GM23338 (cell line): ENCODE measurements around the gene KIF6. TPM values are rescaled to one million over a fixed set of nuclear protein-coding genes. Genes with fewer than 3 reads are reported as not detected.

Experiments
- ATAC-seq: fragments of 200-7000 bp; cut with Tn5 transposase; 3 replicates; pipeline ENCODE4 v1.9.1; 2020
- DNase-seq: peaks from one replicate; pipeline ENCODE4 v3.0.0-alpha.2; 2015; ENCODE audit warnings: low spot score
- H2AFZ ChIP-seq: fragments of 200-600 bp; sonication (generic); 2 replicates; pipeline ENCODE4 v1.8.0; 2016; ENCODE audit warnings: antibody characterized with exemption, mild to moderate bottlenecking, moderate library complexity
- H3F3A ChIP-seq: fragments of 200-600 bp; sonication (generic); replicated peaks from 2 replicates; pipeline ENCODE4 v1.8.0; 2017; ENCODE audit warnings: antibody characterized with exemption, mixed run types, low read depth
- H3K27ac ChIP-seq: fragments of 200-600 bp; sonication (generic); 2 replicates; pipeline ENCODE4 v1.6.1; 2016; ENCODE audit warnings: low read depth
- H3K27me3 ChIP-seq: fragments of 200-600 bp; sonication (generic); 2 replicates; pipeline ENCODE4 v1.8.0; 2016; ENCODE audit warnings: mild to moderate bottlenecking, mixed run types, moderate library complexity; ENCODE audit not compliant: insufficient read depth
- H3K36me3 ChIP-seq: fragments of 200-600 bp; sonication (generic); 2 replicates; pipeline ENCODE4 v1.8.0; 2016; ENCODE audit warnings: mild to moderate bottlenecking; ENCODE audit not compliant: insufficient read depth
- H3K4me1 ChIP-seq: fragments of 200-600 bp; sonication (generic); 2 replicates; pipeline ENCODE4 v1.8.0; 2016; ENCODE audit warnings: mild to moderate bottlenecking, moderate library complexity; ENCODE audit not compliant: insufficient read depth
- H3K4me2 ChIP-seq: fragments of 200-600 bp; sonication (generic); 2 replicates; pipeline ENCODE4 v1.7.1; 2017; ENCODE audit warnings: mixed run types
- H3K4me3 ChIP-seq: fragments of 200-600 bp; sonication (generic); 2 replicates; pipeline ENCODE4 v1.6.1; 2016; ENCODE audit warnings: mixed run types
- H3K79me2 ChIP-seq: fragments of 200-600 bp; sonication (generic); replicated peaks from 2 replicates; pipeline ENCODE4 v1.8.0; 2017; ENCODE audit warnings: mild to moderate bottlenecking; ENCODE audit not compliant: insufficient read depth
- H3K9me2 ChIP-seq: fragments of 200-600 bp; sonication (generic); 2 replicates; pipeline ENCODE4 v1.8.0; 2017; ENCODE audit not compliant: insufficient read depth
- H4K20me1 ChIP-seq: fragments of 200-600 bp; sonication (generic); replicated peaks from 2 replicates; pipeline ENCODE4 v1.8.0; 2017; ENCODE audit warnings: mild to moderate bottlenecking; ENCODE audit not compliant: insufficient read depth
- H3K27ac Mint-ChIP-seq: 2 replicates; pipeline ENCODE4 v1.8.0; 2020; ENCODE audit warnings: inconsistent platforms, mild to moderate bottlenecking, moderate library complexity, mixed read lengths
- H3K27me3 Mint-ChIP-seq: 3 replicates; pipeline ENCODE4 v1.8.0; 2022; ENCODE audit warnings: low read depth, mild to moderate bottlenecking, moderate library complexity, mixed read lengths, inconsistent platforms; ENCODE audit not compliant: insufficient read depth, poor library complexity
- H3K36me3 Mint-ChIP-seq: 3 replicates; pipeline ENCODE4 v1.8.0; 2021; ENCODE audit warnings: low read depth, mild to moderate bottlenecking, inconsistent platforms, moderate library complexity, mixed read lengths
- H3K4me1 Mint-ChIP-seq: 3 replicates; pipeline ENCODE4 v1.8.0; 2020; ENCODE audit warnings: mild to moderate bottlenecking, inconsistent platforms, mixed read lengths
- H3K4me3 Mint-ChIP-seq: 3 replicates; pipeline ENCODE4 v1.8.0; 2021; ENCODE audit warnings: moderate library complexity, mild to moderate bottlenecking, inconsistent platforms, mixed read lengths
- H3K9me3 Mint-ChIP-seq: 3 replicates; pipeline ENCODE4 v1.8.0; 2020; ENCODE audit warnings: moderate library complexity, mild to moderate bottlenecking, inconsistent platforms, mixed read lengths
- CREB1 ChIP-seq: fragments of 250-450 bp; sonication (Bioruptor Pico); IDR thresholded peaks from 2 replicates; pipeline ENCODE4 v1.5.0; 2020; ENCODE audit warnings: low read depth, mild to moderate bottlenecking, moderate library complexity
- ETS1 ChIP-seq: IDR thresholded peaks from 2 replicates; pipeline ENCODE4 v1.6.1; 2016; ENCODE audit warnings: antibody characterized with exemption
- EZH2 ChIP-seq: fragments of 200-600 bp; sonication (generic); IDR thresholded peaks from one replicate; pipeline ENCODE4 v1.8.0; 2017; ENCODE audit warnings: antibody characterized with exemption, mild to moderate bottlenecking, low read depth; ENCODE audit not compliant: unreplicated experiment
- EZH2phosphoT487 ChIP-seq: fragments of 200-600 bp; sonication (generic); IDR thresholded peaks from one replicate; pipeline ENCODE4 v1.8.1; 2018; ENCODE audit warnings: antibody characterized with exemption; ENCODE audit not compliant: unreplicated experiment
- JUNB ChIP-seq: IDR thresholded peaks from one replicate; pipeline ENCODE4 v1.6.1; 2016; ENCODE audit warnings: antibody characterized with exemption; ENCODE audit not compliant: unreplicated experiment
- NANOG ChIP-seq: IDR thresholded peaks from 2 replicates; pipeline ENCODE4 v1.6.1; 2016; ENCODE audit warnings: antibody characterized with exemption, borderline replicate concordance
- POLR2AphosphoS5 ChIP-seq: IDR thresholded peaks from 2 replicates; pipeline ENCODE4 v1.6.1; 2016; ENCODE audit warnings: antibody characterized with exemption, low read depth
- REST ChIP-seq: IDR thresholded peaks from one replicate; pipeline ENCODE4 v1.6.1; 2018; ENCODE audit warnings: antibody characterized with exemption; ENCODE audit not compliant: unreplicated experiment
- STAT1 ChIP-seq: IDR thresholded peaks from one replicate; pipeline ENCODE4 v1.6.1; 2016; ENCODE audit warnings: antibody characterized with exemption; ENCODE audit not compliant: unreplicated experiment
- ZNF114 ChIP-seq: fragments of 250-450 bp; sonication (Bioruptor Pico); IDR thresholded peaks from 2 replicates; pipeline ENCODE4 v1.5.0; 2020; ENCODE audit warnings: mild to moderate bottlenecking, moderate library complexity
- ZNF331 ChIP-seq: fragments of 250-450 bp; sonication (Bioruptor Pico); IDR thresholded peaks from 2 replicates; pipeline ENCODE4 v1.5.0; 2020; ENCODE audit warnings: low read depth, mild to moderate bottlenecking, moderate library complexity
- ZNF462 ChIP-seq: fragments of 250-450 bp; sonication (Bioruptor Pico); IDR thresholded peaks from 2 replicates; pipeline ENCODE4 v1.5.0; 2020; ENCODE audit warnings: mild to moderate bottlenecking, moderate library complexity
- polyA plus RNA-seq: library from polyadenylated mRNA; unstranded; fragments of >200 nt; fragmentation: Nextera tagmentation; extraction: Ambion mirVana; gene quantifications from 2 replicates; pipeline ENCODE4 v1.2.1, GENCODE V29; 2016
- total RNA-seq: library from RNA; depleted of rRNA; stranded (reverse); fragments of >200 nt; shearing (Covaris generic); gene quantifications from 2 replicates; pipeline ENCODE4 v1.2.3, GENCODE V29; 2014
- TF ChIP-seq, protein P1 (sequence below), 2 experiments: fragments of 200-600 bp in 1 of 2; sonication (generic) in 1 of 2; conservative IDR thresholded peaks; 2 replicates each; pipeline versions ENCODE4 v1.5.1 to v1.6.1; 2016 to 2017; ENCODE audit warnings: antibody characterized with exemption in 2 of 2, low read depth in 2 of 2, mild to moderate bottlenecking in 2 of 2, moderate library complexity in 1 of 2

KIF6 gene
- total and polyA plus RNA-seq, 2 experiments from 2014 or later: 0.87 to 1.7 TPM

- ATAC-seq (no peak), DNase-seq (no peak)
- Mint-ChIP-seq H3K9me3 (no peaks in the 10 kb centered on the region), H3K4me3 (no peak overlapping the region), H3K27ac (no peak overlapping the region), H3K4me1 (no peaks in the 10 kb centered on the region), H3K36me3 (no peaks in the 10 kb centered on the region), H3K27me3 (no peaks in the 10 kb centered on the region)
- Histone ChIP-seq H3K4me3 (no peak overlapping the region), H3K4me1 (no peaks in the 10 kb centered on the region), H3K4me2 (no peak overlapping the region), H3K27ac (no peak overlapping the region), H3F3A (no peaks in the 10 kb centered on the region), H3K36me3 (no peaks in the 10 kb centered on the region), H3K27me3 (no peaks in the 10 kb centered on the region), H4K20me1 (no peaks in the 10 kb centered on the region), H2AFZ (no peak overlapping the region), H3K9me2 (no peaks in the 10 kb centered on the region), H3K79me2 (no peaks in the 10 kb centered on the region)
- TF ChIP-seq NANOG (no peak), POLR2AphosphoS5 (no peak), ZNF114 (CRISPR knock-in tag) (no peak), EZH2 (no peak), REST (no peak), ZNF331 (CRISPR knock-in tag) (no peak), ETS1 (no peak), CREB1 (CRISPR knock-in tag) (no peak), STAT1 (no peak), JUNB (no peak), EZH2phosphoT487 (no peak), ZNF462 (CRISPR knock-in tag) (no peak)
- TF ChIP-seq, protein P1, sequence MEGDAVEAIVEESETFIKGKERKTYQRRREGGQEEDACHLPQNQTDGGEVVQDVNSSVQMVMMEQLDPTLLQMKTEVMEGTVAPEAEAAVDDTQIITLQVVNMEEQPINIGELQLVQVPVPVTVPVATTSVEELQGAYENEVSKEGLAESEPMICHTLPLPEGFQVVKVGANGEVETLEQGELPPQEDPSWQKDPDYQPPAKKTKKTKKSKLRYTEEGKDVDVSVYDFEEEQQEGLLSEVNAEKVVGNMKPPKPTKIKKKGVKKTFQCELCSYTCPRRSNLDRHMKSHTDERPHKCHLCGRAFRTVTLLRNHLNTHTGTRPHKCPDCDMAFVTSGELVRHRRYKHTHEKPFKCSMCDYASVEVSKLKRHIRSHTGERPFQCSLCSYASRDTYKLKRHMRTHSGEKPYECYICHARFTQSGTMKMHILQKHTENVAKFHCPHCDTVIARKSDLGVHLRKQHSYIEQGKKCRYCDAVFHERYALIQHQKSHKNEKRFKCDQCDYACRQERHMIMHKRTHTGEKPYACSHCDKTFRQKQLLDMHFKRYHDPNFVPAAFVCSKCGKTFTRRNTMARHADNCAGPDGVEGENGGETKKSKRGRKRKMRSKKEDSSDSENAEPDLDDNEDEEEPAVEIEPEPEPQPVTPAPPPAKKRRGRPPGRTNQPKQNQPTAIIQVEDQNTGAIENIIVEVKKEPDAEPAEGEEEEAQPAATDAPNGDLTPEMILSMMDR (conservative IDR thresholded peaks at IDR 0.05; ENCODE audit: low read depth in 2 of 2): no peak
These were observed 109.6 kb downstream of the KIF6 start for GRCh38 chr6:39615622-39616021.
